ELF-1 (cell line): ENCODE measurements around the gene RABGAP1L.

Source experiments
- DNase-seq: peaks from one replicate; pipeline ENCODE4 v3.0.0-alpha.2; 2016; ENCODE audit warnings: low read depth, low spot score

The RABGAP1L gene

DNA sequence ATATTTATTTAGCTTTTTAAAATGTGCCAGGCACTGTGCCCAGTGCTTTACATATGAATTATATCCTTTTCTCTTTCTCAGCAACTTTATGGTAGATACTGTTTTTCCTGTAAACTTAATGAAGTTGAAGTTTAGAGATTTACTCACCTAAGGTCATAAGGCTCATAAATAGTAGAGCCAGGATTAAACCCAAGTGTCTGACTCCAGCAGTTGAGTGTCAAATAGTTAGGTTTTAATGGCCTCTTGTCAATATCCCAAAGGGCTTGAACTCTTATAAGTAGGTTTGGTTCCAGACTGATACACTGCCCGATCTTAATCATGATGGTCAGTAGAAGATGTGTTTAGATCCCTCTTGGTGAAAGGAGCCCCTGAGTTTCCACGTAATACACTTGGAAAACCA lies 37.8 kb downstream of the RABGAP1L start:
- no peak for DNase-seq

DNA sequence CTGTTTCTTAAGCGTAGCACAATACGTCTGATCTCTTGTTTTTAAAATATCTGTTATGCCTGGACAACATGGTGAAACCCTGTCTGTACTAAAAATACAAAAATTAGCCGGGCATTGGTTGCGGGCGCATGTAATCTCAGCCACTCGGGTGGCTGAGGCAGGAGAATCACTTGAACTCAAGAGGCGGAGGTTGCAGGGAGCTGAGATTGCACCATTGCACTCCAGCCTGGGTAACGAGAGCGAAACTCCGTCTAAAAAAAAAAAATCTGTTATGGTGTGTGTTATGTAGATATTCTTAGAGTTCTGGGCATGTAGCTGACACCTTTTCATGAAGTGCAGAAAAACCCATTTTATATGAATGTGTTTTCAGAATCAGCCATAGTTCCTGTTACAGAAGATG lies 38.2 kb downstream of the RABGAP1L start:
- DNase-seq = no peak

DNA sequence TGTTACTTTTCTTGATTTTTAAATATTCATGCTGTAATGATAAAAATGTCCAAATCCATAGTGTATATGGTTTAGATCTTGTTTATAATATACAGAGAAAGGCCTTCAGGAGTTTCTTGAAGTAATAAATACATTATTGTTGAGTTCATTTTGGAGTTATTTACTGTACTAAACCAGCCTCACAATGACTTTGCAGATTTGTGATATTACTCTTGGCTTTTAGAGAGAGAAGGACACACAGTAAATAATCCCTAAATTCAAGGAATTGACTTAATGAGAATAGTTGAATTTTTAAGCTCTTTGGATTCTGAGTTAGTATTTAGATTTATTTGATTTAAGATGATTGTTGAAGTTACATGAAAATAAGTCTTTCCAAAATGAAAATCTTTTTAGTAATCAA lies 38.9 kb downstream of the RABGAP1L start:
- DNase-seq = no peak

DNA sequence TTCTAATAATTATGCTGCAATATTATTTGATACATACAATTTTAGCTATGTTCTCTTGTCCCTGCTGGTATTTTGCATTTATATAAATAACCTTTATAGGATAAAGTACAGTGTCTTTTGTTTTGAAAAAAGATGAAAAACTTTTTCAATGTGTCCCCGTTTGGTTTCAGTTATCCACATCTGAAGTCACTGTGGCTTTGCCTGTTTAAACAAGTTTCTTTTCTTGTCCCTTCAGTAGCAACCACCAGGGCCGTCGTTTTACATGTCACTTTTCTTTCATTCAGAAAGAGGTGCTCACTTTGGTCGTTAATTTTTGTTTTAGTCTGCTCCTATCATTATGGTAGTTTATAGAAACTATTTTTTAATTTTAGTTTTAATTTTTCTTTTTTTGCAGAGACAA lies 41.4 kb downstream of the RABGAP1L start:
- DNase-seq = no peak

DNA sequence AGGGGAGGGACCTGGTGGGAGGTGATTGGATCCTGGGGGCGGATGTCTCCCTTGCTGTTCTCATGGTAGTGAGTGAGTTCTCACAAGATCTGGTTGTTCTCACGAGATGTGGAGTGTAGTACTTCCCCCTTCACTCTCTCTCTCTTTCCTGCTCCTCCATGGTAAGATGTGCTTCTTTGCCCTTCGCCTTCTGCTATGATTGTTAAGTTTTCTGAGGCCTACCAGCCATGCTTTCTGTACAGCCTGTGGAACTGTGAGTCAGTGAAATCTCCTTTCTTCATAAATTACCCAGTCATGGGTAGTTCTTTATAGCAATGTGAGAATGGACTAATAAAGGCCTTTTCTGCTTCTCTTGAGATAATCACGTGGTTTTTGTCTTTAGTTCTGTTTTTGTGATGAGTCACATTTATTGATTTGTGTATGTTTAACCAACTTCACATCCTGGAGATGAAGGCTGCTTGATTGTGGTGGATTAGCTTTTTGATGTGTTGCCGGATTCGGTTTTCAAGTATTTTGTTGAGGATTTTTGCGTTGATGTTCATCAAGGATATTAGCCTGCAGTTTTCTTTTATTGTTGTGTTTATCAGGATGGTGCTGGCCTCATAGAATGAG lies 45.5 kb downstream of the RABGAP1L start:
- no peak for DNase-seq

DNA sequence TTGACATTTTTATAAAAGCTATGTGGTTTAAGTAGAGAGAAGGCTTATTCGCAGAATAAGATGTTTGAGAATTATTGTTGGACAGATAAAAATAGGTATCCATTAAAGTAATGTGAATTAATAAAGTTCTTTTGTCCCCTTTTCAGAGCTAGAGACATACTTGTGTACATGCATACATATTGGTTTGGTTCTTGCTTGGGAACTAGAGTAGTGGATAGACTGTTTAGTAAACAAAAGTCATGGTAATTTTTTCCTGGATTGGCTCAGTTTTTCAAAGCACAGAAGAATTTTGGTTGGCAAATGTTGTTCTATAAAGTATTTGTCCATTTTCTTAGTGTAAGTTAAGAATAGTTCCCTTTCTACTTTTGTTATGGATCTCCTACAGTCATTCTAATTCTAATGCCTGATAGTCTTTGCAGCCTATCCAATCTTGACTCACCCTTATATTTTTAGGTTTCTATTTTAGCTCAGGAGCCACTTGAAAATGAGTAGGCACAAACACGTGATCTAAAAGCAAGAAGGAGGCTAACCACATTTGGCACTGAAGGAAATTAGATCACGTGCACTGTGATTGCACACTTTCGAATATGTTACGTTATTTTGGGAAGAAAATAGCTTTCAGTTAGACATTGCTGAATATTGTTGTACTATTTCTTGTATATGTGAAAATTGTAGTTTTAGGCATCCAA lies 47.0 kb downstream of the RABGAP1L start:
- no peak for DNase-seq

DNA sequence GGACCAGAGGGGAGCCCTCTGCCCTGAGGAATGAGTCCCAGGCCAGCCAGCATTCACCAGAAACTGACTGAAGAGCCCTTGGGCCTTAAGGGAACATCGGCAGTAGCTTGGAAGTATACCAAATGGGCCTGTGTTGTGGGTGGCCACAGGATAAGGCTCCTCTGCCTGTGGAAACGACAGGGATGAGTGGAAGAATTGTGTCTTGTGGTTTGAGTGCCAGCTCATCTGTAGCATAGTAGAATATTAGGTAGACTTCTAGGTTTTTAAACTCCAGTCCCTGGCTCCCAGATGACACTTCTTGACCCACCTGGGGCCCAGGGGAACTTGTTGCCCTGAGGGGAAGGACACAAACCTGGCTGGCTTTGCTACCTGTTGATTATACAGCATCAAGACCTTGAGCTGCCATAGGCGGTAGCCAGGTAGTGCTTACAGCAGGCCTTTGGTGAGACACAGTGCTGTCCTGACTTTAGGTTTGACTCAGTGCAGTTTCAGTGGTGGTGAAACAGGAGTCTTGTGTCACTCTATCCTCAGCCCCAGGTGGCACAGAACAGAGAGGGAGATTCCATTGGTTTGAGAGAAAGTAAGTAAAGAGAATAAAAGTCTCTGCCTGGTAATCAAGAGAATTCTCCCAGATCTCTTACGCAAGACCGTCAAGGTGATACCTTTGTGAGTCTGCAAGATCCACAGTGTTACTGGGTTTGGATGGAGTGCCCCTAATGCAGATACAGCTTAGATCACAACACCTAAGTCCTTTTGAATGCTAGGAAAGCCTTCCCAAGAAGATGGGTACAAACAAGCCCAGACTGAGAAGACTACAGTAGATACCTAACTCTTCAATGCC lies 50.2 kb downstream of the RABGAP1L start:
- DNase-seq = no peak

DNA sequence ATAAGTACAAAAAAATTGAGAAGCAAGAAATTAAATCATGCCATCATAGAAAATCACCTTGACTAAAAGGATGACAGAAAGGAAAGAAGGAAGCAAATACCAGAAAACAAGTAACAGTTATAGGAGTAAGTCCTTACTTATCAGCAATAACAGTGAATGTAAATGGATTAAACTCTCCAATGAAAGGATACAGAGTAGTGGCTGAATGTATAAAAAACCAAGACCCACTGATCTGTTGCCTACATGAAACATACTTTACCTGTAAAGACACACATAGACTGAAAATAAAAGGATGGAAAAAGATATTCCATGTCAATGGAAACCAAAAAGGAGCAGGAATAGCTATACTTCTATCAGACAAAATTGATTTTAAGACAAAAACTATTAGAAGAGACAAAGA lies 52.2 kb downstream of the RABGAP1L start:
- no peak for DNase-seq

DNA sequence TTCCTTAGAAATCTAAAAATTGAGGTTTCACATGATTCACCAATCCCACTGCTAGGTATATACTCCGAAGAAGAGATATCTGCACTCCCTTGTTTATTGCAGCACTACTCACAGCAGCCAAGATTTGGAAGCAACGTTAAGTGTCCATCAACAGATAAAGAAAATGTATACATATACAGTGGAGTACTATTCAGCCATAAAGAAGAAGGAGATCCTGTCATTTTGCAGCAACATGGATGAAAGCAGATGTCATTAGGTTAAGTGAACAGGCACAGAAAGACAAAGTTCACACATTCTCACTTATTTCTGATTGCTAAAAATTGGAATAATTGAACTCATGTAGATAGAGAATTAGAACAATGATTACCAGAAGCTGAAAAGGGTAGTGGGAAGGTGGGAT lies 56.4 kb downstream of the RABGAP1L start:
- no peak for DNase-seq

DNA sequence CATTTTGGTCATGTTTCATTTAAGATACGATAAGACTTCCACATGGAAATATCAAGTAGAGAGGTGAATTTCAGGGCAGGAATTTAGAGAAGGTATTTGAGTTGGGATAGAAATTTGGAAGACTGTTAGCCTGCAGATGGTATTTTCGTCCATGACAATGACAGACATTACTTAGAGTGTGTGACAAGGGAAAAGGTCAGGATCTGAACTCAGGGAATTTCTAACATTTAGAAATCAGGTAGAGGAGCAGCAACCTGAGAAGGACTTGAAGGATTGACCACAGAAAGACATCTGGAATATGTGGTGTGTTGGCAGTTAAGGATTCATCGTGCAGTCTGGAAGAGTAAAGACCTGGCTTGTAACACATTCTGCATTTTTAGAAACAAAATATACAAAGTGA lies 57.9 kb downstream of the RABGAP1L start:
- DNase-seq = no peak

DNA sequence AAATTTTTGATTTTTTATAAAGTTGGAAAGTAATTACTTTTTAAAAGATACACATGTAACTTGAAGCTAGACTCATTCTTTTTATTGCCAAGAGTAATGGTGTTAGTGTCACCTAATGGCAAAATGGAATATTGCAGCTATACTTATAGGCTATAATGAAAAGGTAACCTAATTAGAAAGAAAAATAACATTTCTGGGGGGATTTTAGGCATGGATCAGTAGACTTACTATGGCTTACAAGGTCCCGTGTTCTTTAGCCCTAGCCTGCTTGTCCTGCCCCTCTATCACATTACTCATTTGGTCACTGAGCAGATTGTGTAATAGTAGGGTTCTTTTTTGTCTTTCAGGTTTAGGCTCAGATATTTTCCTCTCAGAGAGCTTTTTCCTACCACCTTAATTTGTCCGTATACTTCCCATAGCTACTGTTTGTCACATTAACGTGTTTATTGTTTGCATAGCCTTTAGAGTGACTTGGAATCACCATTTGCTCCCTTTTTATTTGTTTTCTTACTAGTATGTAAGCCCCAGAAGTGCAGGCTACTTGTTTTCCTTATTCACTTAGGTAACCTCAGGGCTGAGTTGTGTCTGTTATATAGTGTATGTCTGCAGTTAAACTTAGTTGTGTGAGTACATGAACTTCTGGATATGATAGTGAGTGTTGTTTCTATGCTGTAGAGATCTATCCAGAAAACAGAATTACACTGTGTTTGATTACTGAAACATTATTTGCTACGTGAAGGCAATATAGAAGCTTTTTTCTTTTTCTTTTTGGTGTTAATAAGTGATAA lies 58.7 kb downstream of the RABGAP1L start:
- DNase-seq = no peak

DNA sequence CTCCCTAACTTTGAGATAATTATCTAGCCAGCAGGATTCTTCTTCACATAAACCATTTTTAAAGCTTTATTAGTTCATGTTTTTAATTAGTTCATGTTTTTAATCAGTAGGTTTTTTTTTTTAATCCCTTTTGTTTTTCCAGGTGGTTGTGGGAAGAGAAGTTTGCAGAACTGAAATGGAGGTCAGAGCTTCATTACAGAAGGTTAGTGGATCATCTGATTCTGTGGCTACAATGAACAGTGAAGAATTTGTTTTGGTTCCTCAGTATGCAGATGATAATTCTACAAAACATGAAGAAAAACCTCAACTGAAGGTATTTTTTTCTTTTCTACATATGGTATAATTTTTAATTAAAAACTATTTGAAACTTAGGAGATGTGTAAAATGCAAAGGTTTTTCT lies 59.7 kb downstream of the RABGAP1L start:
- DNase-seq = no peak

DNA sequence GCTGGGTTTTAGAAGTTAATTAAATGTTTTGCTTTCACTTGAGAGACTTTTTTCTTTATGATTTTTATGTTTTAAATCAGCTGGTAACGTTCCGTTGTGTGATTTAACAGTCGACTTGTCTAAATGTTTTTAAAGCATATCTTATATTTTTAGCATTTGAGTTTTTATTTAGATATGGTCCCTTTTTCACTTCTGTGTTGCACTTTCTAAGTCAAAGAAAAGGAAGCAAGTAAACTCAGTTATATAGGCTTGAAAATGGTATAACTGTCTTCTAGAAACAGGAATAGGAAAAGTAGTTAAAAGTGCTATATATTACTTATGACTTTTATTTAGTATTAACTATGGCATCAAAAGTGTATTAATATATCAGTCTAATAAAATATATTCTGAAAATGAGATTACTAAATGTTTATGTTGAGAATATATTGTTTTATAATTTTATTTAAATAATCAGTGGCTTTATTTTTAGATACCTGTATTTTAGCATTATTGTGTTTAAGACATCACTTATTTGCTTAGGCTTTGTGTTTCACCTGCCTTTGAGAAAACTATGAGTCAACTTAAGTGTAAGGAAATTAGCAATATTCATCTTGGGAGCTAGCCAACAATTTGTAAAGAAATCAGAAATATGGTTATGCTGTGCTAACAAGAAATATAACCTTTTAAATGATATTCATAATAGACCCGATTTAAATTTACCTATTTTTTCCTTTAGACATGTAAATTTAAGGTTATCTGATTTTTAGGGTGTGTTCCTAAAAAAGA lies 60.5 kb downstream of the RABGAP1L start:
- no peak for DNase-seq

DNA sequence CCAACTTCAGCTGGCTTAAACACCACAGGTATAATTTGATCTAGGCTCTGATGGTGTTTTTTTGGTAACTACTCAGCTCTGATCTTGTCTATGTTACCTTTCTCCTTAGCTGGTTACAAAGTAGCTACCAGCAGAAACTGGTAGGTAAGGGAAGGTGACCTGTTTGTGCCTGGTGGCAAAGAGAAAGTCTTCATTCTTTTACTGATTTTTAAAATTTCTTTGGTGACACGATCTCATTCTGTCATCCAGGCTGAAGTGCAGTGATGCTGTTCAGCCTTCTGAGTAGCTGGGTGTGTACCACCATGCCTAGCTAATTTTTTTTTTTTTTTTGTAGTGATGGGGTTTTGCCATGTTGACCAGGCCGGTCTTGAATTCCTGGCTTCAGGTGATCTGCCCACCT lies 62.4 kb downstream of the RABGAP1L start:
- DNase-seq = no peak

DNA sequence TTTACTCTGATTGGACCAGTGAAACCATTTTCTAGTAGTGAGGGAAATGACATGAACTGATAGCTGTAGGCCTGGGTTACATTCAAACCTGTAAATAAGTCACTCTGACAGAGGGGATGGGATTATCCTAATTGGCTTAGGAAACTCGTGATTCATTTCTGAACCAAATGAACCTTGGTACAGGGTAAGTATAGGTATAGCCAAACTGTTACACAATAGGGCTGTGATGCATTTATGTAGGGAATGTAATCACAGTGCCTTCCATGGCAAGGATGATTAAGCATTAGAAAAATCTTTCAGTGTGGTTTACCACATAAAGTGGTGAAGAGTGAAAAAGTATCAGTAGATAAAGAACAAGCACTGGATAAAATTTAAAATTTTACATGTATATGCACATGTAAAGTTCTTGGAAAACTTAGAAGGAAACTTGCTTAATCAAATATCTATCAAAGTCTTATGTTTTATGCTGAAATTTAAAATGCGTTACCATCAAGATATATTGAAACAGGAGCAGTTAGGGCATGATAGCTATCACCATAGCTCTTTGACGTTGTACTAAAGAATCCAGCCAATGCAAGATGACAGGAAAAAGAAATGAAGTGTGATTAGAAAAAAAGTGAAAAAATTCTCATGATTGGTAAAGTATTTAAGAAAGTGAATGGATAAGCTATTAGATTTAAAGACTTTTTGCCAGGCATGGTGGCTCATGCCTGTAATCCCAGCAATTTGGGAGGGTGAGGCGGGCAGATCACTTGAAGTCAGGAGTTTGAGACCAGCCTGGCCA lies 63.0 kb downstream of the RABGAP1L start:
- no peak for DNase-seq

DNA sequence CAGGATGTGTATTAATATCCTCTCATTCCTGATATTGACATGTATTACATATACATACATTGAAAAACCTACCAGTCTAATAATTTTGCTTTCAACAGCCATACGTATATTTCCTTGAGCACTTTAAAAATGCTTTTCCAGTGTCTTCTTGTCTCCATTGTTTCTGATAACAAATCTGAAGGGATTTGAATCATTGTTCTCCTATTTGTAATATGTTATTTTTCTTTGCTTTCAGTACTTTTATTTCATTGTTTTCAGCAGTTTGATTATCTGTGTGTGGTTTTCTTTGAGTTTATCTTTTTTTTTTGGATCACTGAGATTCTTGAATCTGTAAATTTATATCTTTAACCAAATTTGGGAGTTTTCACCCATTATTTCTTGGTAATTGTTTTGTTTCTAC lies 65.3 kb downstream of the RABGAP1L start:
- DNase-seq = no peak

DNA sequence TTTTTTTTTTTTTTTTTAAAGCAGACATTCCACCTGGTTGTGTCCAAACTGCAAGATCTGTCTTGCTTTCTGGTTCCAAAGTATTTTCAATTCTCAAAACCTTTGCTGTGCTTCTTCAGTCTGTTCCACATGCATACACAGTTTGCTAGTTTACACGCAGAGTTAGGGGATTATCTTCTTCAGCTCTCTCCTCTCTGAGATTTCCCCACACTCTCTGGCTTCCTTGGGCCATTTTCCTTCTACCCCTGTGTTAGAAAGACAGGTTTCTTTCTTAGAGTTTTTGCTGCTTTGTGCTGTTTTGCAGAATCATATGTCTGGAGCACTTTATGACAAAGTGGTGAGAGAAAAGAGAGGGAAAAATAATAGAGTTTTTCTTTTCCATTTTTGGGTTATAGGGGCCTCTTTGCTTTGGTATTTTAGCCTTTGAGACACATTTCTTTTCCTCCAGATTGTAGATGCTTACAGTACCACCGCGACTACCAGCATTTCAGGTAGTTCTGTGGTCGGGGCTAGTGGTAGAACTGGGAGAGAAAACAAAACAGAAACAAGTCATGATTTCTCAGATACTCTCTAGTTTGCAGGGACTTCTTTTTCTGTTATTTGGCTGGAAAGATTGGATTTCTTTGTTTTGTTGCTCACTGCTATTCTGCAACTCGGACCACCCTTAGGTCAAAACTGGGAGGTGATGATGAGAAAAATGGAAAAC lies 66.3 kb downstream of the RABGAP1L start:
- no peak for DNase-seq

DNA sequence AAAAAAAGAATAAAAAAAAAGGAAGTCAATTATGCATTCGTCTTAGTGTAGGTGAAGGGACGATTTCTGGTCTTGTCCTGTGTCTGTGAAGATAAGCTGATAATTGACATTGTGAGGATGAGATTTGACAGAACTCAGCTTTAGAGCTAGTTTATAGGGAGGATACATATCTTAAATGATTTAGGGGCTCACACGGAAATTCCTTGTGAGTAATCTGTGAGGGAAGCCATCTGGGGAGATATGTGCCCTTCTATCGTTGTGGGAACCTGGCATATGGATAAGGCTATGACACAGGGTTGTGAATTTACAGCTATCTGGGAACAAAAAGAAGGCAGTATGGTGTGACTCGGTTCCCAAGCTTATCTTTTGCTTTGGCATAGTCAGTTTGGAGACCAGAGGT lies 71.1 kb downstream of the RABGAP1L start:
- no peak for DNase-seq

DNA sequence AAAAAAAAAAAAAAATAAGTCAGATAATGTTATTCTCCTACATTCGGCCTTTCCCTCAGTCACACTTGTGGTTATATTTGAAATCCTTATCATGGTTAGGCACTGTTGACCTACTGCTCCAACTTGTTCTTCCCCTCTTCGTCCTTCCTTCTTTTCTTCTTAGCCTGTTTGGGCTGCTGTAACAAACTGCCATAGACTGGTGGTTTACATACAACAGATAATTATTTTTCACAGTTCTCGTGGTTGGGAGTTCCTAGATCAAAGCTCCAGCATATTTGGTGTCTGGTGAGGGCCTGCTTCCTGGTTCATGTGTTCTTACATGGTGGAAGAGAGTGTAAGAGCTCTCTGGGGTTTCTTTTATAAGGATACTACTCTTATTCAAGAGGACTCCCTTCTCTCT lies 73.4 kb downstream of the RABGAP1L start:
- no peak for DNase-seq
